H1 (cell line): Measurements from ENCODE around the gene TDRD3. TPM values are rescaled to one million over a fixed set of nuclear protein-coding genes. Genes with fewer than 3 reads are reported as not detected.

Experiments used
- CTCF ChIA-PET: fragments of 300-600 bp; sonication (Branson Sonifier 250); formaldehyde crosslinking; loops from one replicate; lab custom pipeline; 2021; ENCODE audit not compliant: partially characterized antibody; lab: Charles Lee
- POLR2A ChIA-PET: fragments of 300-600 bp; sonication (Branson Sonifier 250); formaldehyde crosslinking; loops from one replicate; lab custom pipeline; 2021; ENCODE audit warnings: inconsistent platforms; ENCODE audit not compliant: partially characterized antibody; lab: Charles Lee
- DNase-seq, 2 experiments: peaks; one replicate each; pipeline versions ENCODE4 v3.0.0 to v3.0.0-alpha.2; 2010 to 2022; ENCODE audit warnings: low spot score in 2 of 2, low read depth in 1 of 2, mixed read lengths in 1 of 2
- FAIRE-seq: peaks from 2 replicates; lab custom pipeline; 2011; peaks lifted over from hg19 to GRCh38; lab: Jason Lieb, UNC
- H2AFZ ChIP-seq: 2 replicates; pipeline ENCODE4 v1.8.1; 2012; ENCODE audit warnings: low read length, inconsistent platforms
- H2AK5ac ChIP-seq: 2 replicates; pipeline ENCODE4 v1.6.1; 2013; ENCODE audit warnings: low read depth, low read length
- H2BK120ac ChIP-seq: replicated peaks from 2 replicates; pipeline ENCODE3; 2013; ENCODE audit warnings: low read depth, low read length, inconsistent platforms
- H2BK12ac ChIP-seq: 2 replicates; pipeline ENCODE4 v1.6.1; 2013; ENCODE audit warnings: low read depth, low read length
- H2BK15ac ChIP-seq: 2 replicates; pipeline ENCODE4 v1.6.1; 2013; ENCODE audit warnings: low read length
- H2BK20ac ChIP-seq: 2 replicates; pipeline ENCODE4 v1.6.1; 2013; ENCODE audit warnings: low read length
- H2BK5ac ChIP-seq: 2 replicates; pipeline ENCODE4 v1.6.1; 2013; ENCODE audit warnings: low read depth, low read length
- H3K14ac ChIP-seq: 2 replicates; pipeline ENCODE4 v1.6.1; 2013; ENCODE audit warnings: inconsistent platforms; ENCODE audit not compliant: insufficient read length
- H3K18ac ChIP-seq: 2 replicates; pipeline ENCODE4 v1.6.1; 2013; ENCODE audit warnings: low read length; ENCODE audit errors: extremely low read depth
- H3K23ac ChIP-seq: 2 replicates; pipeline ENCODE4 v1.6.1; 2013; ENCODE audit warnings: inconsistent platforms; ENCODE audit not compliant: insufficient read length
- H3K23me2 ChIP-seq: 2 replicates; pipeline ENCODE4 v1.6.1; 2013; ENCODE audit warnings: low read depth, low read length
- H3K27ac ChIP-seq: 2 replicates; pipeline ENCODE4 v1.6.1; 2011; ENCODE audit warnings: low read depth, low read length, inconsistent platforms
- H3K27me3 ChIP-seq, 4 experiments: replicated peaks in 1 of 4; 1 replicate in 1 of 4; 2 replicates in 3 of 4; pipeline versions ENCODE4 v1.6.1 to v1.8.1; 2011 to 2013; ENCODE audit warnings: low read length in 3 of 4, mild to moderate bottlenecking in 3 of 4, inconsistent platforms in 2 of 4, mixed read lengths in 2 of 4, moderate library complexity in 1 of 4; ENCODE audit not compliant: control insufficient read depth in 3 of 4, insufficient read depth in 3 of 4; ENCODE audit errors: extremely low read depth in 1 of 4
- H3K36me3 ChIP-seq, 4 experiments: 2 replicates each; pipeline versions ENCODE4 v1.6.1 to v1.8.1; 2011 to 2013; ENCODE audit warnings: mild to moderate bottlenecking in 4 of 4, low read length in 3 of 4, moderate library complexity in 2 of 4, control low read depth in 1 of 4, inconsistent platforms in 1 of 4; ENCODE audit not compliant: insufficient read depth in 4 of 4, control insufficient read depth in 2 of 4
- H3K4ac ChIP-seq: replicated peaks from 2 replicates; pipeline ENCODE3; 2013; ENCODE audit warnings: low read length, low read depth, mixed read lengths, inconsistent platforms; ENCODE audit not compliant: insufficient read length
- H3K4me1 ChIP-seq, 4 experiments: replicated peaks in 1 of 4; 1 replicate in 1 of 4; 2 replicates in 3 of 4; pipeline versions ENCODE4 v1.6.1 to v1.8.1; 2011 to 2013; ENCODE audit warnings: low read length in 3 of 4, inconsistent platforms in 2 of 4, mixed read lengths in 1 of 4; ENCODE audit not compliant: insufficient read depth in 4 of 4, control insufficient read depth in 3 of 4
- H3K4me2 ChIP-seq, 2 experiments: 2 replicates each; pipeline versions ENCODE4 v1.6.1 to v1.8.1; 2011 to 2013; ENCODE audit warnings: low read depth in 2 of 2, low read length in 2 of 2, control low read depth in 1 of 2, inconsistent platforms in 1 of 2, mild to moderate bottlenecking in 1 of 2; ENCODE audit not compliant: insufficient read depth in 1 of 2
- H3K4me3 ChIP-seq, 4 experiments: fragments of 200-600, 300-600 bp in 1 of 4; sonication (generic), shearing (Covaris generic), sonication (Bioruptor Twin) in 1 of 4; 2 replicates each; pipeline versions ENCODE4 v1.5.1 to v1.8.1; 2011 to 2016; ENCODE audit warnings: low read length in 4 of 4, low read depth in 3 of 4, control low read depth in 2 of 4, inconsistent platforms in 2 of 4, mild to moderate bottlenecking in 2 of 4, mixed read lengths in 1 of 4, moderate library complexity in 1 of 4; ENCODE audit not compliant: insufficient read depth in 2 of 4; ENCODE audit errors: extremely low read depth in 1 of 4
- H3K56ac ChIP-seq: replicated peaks from 2 replicates; pipeline ENCODE3; 2013; ENCODE audit warnings: low read depth, mild to moderate bottlenecking, mixed read lengths, low read length, inconsistent platforms; ENCODE audit not compliant: insufficient read length
- H3K79me1 ChIP-seq: 2 replicates; pipeline ENCODE4 v1.6.1; 2013; ENCODE audit warnings: low read depth, low read length, control low read depth
- H3K79me2 ChIP-seq, 2 experiments: 2 replicates each; pipeline versions ENCODE4 v1.6.1 to v1.8.1; 2012 to 2013; ENCODE audit warnings: low read length in 2 of 2, mild to moderate bottlenecking in 2 of 2, inconsistent platforms in 1 of 2; ENCODE audit not compliant: insufficient read depth in 2 of 2, control insufficient read depth in 1 of 2
- H3K9ac ChIP-seq, 4 experiments: replicated peaks in 1 of 4; 1 replicate in 1 of 4; 2 replicates in 3 of 4; pipeline versions ENCODE4 v1.6.1 to v1.8.1; 2011 to 2013; ENCODE audit warnings: low read depth in 3 of 4, low read length in 3 of 4, control low read depth in 2 of 4, mild to moderate bottlenecking in 2 of 4, moderate library complexity in 2 of 4, inconsistent platforms in 1 of 4; ENCODE audit errors: extremely low read depth in 1 of 4
- H3K9me3 ChIP-seq, 2 experiments: 2 replicates each; pipeline versions ENCODE4 v1.6.1 to v1.8.1; 2012 to 2013; ENCODE audit warnings: mild to moderate bottlenecking in 2 of 2, moderate library complexity in 2 of 2, control low read depth in 1 of 2, inconsistent platforms in 1 of 2, low read depth in 1 of 2, low read length in 1 of 2, mixed read lengths in 1 of 2; ENCODE audit not compliant: insufficient read depth in 2 of 2
- H4K20me1 ChIP-seq, 2 experiments: replicated peaks in 1 of 2; 2 replicates each; pipeline versions ENCODE3 to v1.8.1; 2011 to 2013; ENCODE audit warnings: inconsistent platforms in 2 of 2, low read length in 2 of 2, mild to moderate bottlenecking in 1 of 2; ENCODE audit not compliant: insufficient read depth in 2 of 2, control insufficient read depth in 1 of 2
- H4K5ac ChIP-seq: 2 replicates; pipeline ENCODE4 v1.6.1; 2013; ENCODE audit warnings: low read length, low read depth, mixed read lengths, inconsistent platforms; ENCODE audit not compliant: insufficient read length
- H4K8ac ChIP-seq: 2 replicates; pipeline ENCODE4 v1.8.0; 2013; ENCODE audit warnings: mild to moderate bottlenecking, moderate library complexity, low read length, inconsistent platforms; ENCODE audit not compliant: insufficient read depth; ENCODE audit errors: extremely low read depth
- H4K91ac ChIP-seq: replicated peaks from 2 replicates; pipeline ENCODE3; 2013; ENCODE audit warnings: low read length, mixed read lengths, inconsistent platforms; ENCODE audit not compliant: insufficient read length
- CTBP2 ChIP-seq: IDR thresholded peaks from 2 replicates; pipeline ENCODE4 v1.7.0; 2011; ENCODE audit warnings: borderline replicate concordance, mild to moderate bottlenecking, moderate library complexity, mixed read lengths, low read length; ENCODE audit not compliant: insufficient read depth, insufficient read length
- MAFK ChIP-seq: IDR thresholded peaks from 2 replicates; pipeline ENCODE4 v1.6.1; 2012; ENCODE audit warnings: low read depth, mild to moderate bottlenecking, improper control_type of control experiment, low read length
- SRF ChIP-seq: IDR thresholded peaks from 2 replicates; pipeline ENCODE4 v1.6.1; 2011; ENCODE audit warnings: mild to moderate bottlenecking, low read depth, low read length, moderate library complexity
- whole genome bisulfite sequencing, 2 experiments: shearing (Covaris generic) in 1 of 2; methylation state at CpG; one replicate each; pipeline versions ENCODE4 v1.1.6 to v1.1.7; 2013 to 2015; ENCODE audit warnings: low lambda C conversion rate in 2 of 2, mixed read lengths in 2 of 2, inconsistent platforms in 1 of 2, low coverage in 1 of 2, missing lambda C conversion rate in 1 of 2; ENCODE audit not compliant: insufficient replicate concordance in 2 of 2, insufficient coverage in 1 of 2, insufficient read length in 1 of 2; ENCODE audit errors: extremely low coverage in 1 of 2, missing lambda C conversion rate in 1 of 2; 5-methylcytosine and 5-hydroxymethylcytosine counted together
- polyA plus RNA-seq, 7 experiments: library from polyadenylated mRNA; depleted of rRNA in 3 of 7; stranded (reverse) in 5 of 7; unstranded in 2 of 7; fragments of >200 nt in 5 of 7; fragments of 200-250 nt in 2 of 7; gene quantifications; 1 replicate in 5 of 7; 2 replicates in 1 of 7; 4 replicates in 1 of 7; pipeline versions ENCODE4 v1.2.1 to v1.2.3, GENCODE V29; 2011 to 2013; ENCODE audit warnings: missing spikeins in 2 of 7, mixed read lengths in 2 of 7
- total RNA-seq: library from RNA; stranded (reverse); fragmentation: NEBNext Ultra II Directional; extraction: Animal tissue kit (Norgen Biotek cat#: 25700); gene quantifications from 2 replicates; pipeline ENCODE4 v1.2.1, GENCODE V29; 2021

The TDRD3 gene
- total and polyA plus RNA-seq, 2 of the 8 experiments (the other 6 are each of a cell fraction or from before 2014, with no cell fraction given) = 2.5 to 14.7 TPM

DNA sequence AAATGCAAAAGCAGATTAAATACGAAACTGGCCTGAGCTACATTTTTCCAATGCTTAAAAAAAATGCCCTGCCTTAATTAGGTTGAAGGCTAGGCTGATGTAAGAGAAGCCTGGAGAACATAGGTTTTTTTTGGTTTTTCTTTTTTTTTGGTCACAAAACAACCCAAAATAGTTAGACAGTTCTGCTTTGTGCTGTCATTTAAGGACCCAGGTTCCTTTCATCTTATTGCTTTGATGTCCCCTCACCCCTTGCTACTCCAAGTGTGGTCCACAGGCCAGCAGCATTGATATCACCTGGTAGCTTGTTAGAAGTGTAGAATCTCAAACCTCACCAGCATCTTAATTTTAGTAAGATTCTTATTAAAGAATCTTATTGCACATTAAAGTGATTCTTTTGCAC lies 14.4 kb downstream of the TDRD3 start:
- Histone ChIP-seq H4K20me1 (no peaks in the 10 kb centered on the region), H3K56ac (no peak overlapping the region), H2AK5ac (no peak overlapping the region), H3K18ac (no peak overlapping the region), H3K4me2 (no peak overlapping the region), H2AFZ (no peak overlapping the region), H3K9me3 (peaks cover 2 to 7% of the 10 kb centered on the region in 2 experiments; a peak in 2 of 4 replicates), H4K5ac (no peak overlapping the region), H3K27me3 (no peaks in the 10 kb centered on the region), H4K91ac (no peak overlapping the region), H2BK15ac (no peak overlapping the region), H3K4me3 (no peak overlapping the region), H4K8ac (no peak overlapping the region), H3K23me2 (no peaks in the 10 kb centered on the region), H2BK120ac (no peak overlapping the region), H3K4ac (no peak overlapping the region), H3K27ac (no peak overlapping the region), H2BK20ac (no peak overlapping the region), H3K9ac (no peak overlapping the region), H3K4me1 (no peaks in the 10 kb centered on the region), H3K23ac (no peak overlapping the region), H3K14ac (no peak overlapping the region), H3K36me3 (peaks cover 0 to 4% (median 0%) of the 10 kb centered on the region in 4 experiments; a peak in 1 of 8 replicates), H3K79me1 (no peaks in the 10 kb centered on the region), H2BK12ac (no peak overlapping the region), H3K79me2 (peaks cover 0 to 17% of the 10 kb centered on the region in 2 experiments; a peak in 2 of 4 replicates), H2BK5ac (no peak overlapping the region)
- WGBS, 2 experiments = 96% methylated on average over 1 of the region's 1 CpG; no CpG with 5 or more reads in 1 of the 2 experiments
- DNase-seq (no peak), FAIRE-seq (no peak)
- no peak for TF ChIP-seq MAFK
- TF ChIP-seq SRF = no peak
- no peak for TF ChIP-seq CTBP2
- ChIA-PET CTCF (interaction anchor here (1.0 to 2.3 kb wide), 3 partner anchors 9 to 61 kb away, joined by 3 to 8 read pairs (median 3); no protein-coding TSS in a partner anchor), POLR2A (interaction anchor here (1.0 kb wide), 1 partner anchor 13 kb away, joined by 3 read pairs; no protein-coding TSS in a partner anchor)
